Measurements from ENCODE around the gene RAB28. TPM values are rescaled to one million over a fixed set of nuclear protein-coding genes. Genes with fewer than 3 reads are reported as not detected.

Gene RAB28
- total RNA-seq, 1 experiment from 2014 or later: 17.2 TPM

GRCh38 chr4:13511101-13511500, 27.0 kb upstream of the RAB28 start:
- no peak for DNase-seq (ENCODE audit: extremely low read depth, low read depth)

- DNase-seq (ENCODE audit: extremely low read depth, low read depth): no peak
Observed at GRCh38 chr4:13509442-13509841, 25.3 kb upstream of the RAB28 start.

GRCh38 chr4:13504374-13504773, 20.2 kb upstream of the RAB28 start:
- no peak for DNase-seq (ENCODE audit: extremely low read depth, low read depth)

GRCh38 chr4:13498469-13498868, 14.3 kb upstream of the RAB28 start:
- DNase-seq (ENCODE audit: extremely low read depth, low read depth): no peak

GRCh38 chr4:13496605-13497004, 12.5 kb upstream of the RAB28 start:
- no peak for DNase-seq (ENCODE audit: extremely low read depth, low read depth)

GRCh38 chr4:13495753-13496152, 11.6 kb upstream of the RAB28 start:
- DNase-seq (ENCODE audit: extremely low read depth, low read depth): no peak

GRCh38 chr4:13493793-13494192, 9.7 kb upstream of the RAB28 start:
- DNase-seq (ENCODE audit: extremely low read depth, low read depth): no peak

GRCh38 chr4:13492747-13493146, 8.6 kb upstream of the RAB28 start:
- no peak for DNase-seq (ENCODE audit: extremely low read depth, low read depth)

GRCh38 chr4:13484749-13485221, 645 bp upstream of the RAB28 start:
- DNase-seq (ENCODE audit: extremely low read depth, low read depth): no peak

GRCh38 chr4:13483768-13484121, 395 bp downstream of the RAB28 start:
- no peak for DNase-seq (ENCODE audit: extremely low read depth, low read depth)

- no peak for DNase-seq (ENCODE audit: extremely low read depth, low read depth)
Observed at GRCh38 chr4:13483136-13483767, 888 bp downstream of the RAB28 start.

- DNase-seq (ENCODE audit: extremely low read depth, low read depth): no peak
Observed at GRCh38 chr4:13481569-13481968, 2.6 kb downstream of the RAB28 start.

- DNase-seq (ENCODE audit: extremely low read depth, low read depth): no peak
Observed at GRCh38 chr4:13478707-13479106, 5.4 kb downstream of the RAB28 start.

- DNase-seq (ENCODE audit: extremely low read depth, low read depth): no peak
Observed at GRCh38 chr4:13478131-13478530, 6.0 kb downstream of the RAB28 start.

GRCh38 chr4:13476915-13477314, 7.2 kb downstream of the RAB28 start:
- no peak for DNase-seq (ENCODE audit: extremely low read depth, low read depth)

GRCh38 chr4:13476152-13476551, 8.0 kb downstream of the RAB28 start:
- DNase-seq (ENCODE audit: extremely low read depth, low read depth): no peak

- DNase-seq (ENCODE audit: extremely low read depth, low read depth): no peak
Observed at GRCh38 chr4:13471400-13471799, 12.7 kb downstream of the RAB28 start.

- no peak for DNase-seq (ENCODE audit: extremely low read depth, low read depth)
Observed at GRCh38 chr4:13470379-13470778, 13.8 kb downstream of the RAB28 start.

- DNase-seq (ENCODE audit: extremely low read depth, low read depth): no peak
Observed at GRCh38 chr4:13464973-13465372, 19.2 kb downstream of the RAB28 start.

GRCh38 chr4:13464543-13464942, 19.6 kb downstream of the RAB28 start:
- DNase-seq (ENCODE audit: extremely low read depth, low read depth): no peak

GRCh38 chr4:13461191-13461905, 22.8 kb downstream of the RAB28 start:
- DNase-seq (ENCODE audit: extremely low read depth, low read depth): no peak

GRCh38 chr4:13455411-13455810, 28.7 kb downstream of the RAB28 start:
- no peak for DNase-seq (ENCODE audit: extremely low read depth, low read depth)
